Activated CD8-positive, alpha-beta memory T cell treated with anti-CD3 and anti-CD28 coated beads, Interleukin-2, amount 50 U/mL, for 24 hours (primary cell): Measurements from ENCODE around the gene FERD3L.

Experiments used
- DNase-seq: peaks from one replicate; pipeline ENCODE4 v3.0.0-alpha.2; 2020; ENCODE audit errors: extremely low read depth

Gene FERD3L

GRCh38 chr7:19117091-19117869 is 27.9 kb downstream of the FERD3L start, which contains the start of gene TWIST1:
Gene TWIST1 (minus strand): TSS chr7:19117636. CDS start chr7:19117321, 315 bp downstream.
- DNase-seq: no peak

GRCh38 chr7:19116121-19117090 is 28.8 kb downstream of the FERD3L start:
- no peak for DNase-seq

GRCh38 chr7:19114551-19114855 is 30.7 kb downstream of the FERD3L start:
- no peak for DNase-seq

GRCh38 chr7:19113855-19114550 is 31.2 kb downstream of the FERD3L start:
- no peak for DNase-seq

GRCh38 chr7:19113002-19113350 is 32.2 kb downstream of the FERD3L start:
- no peak for DNase-seq

- DNase-seq: no peak
Observed at GRCh38 chr7:19112274-19113001, 32.8 kb downstream of the FERD3L start.

GRCh38 chr7:19111474-19112273 is 33.5 kb downstream of the FERD3L start:
- DNase-seq: no peak

- DNase-seq: no peak
Observed at GRCh38 chr7:19110776-19111175, 34.4 kb downstream of the FERD3L start.

GRCh38 chr7:19110026-19110730 is 35.0 kb downstream of the FERD3L start:
- no peak for DNase-seq

GRCh38 chr7:19109000-19109946 is 35.9 kb downstream of the FERD3L start:
- DNase-seq: no peak

GRCh38 chr7:19107356-19108146 is 37.7 kb downstream of the FERD3L start:
- no peak for DNase-seq

GRCh38 chr7:19107081-19107355 is 38.2 kb downstream of the FERD3L start:
- no peak for DNase-seq

- DNase-seq: no peak
Observed at GRCh38 chr7:19106241-19107080, 38.8 kb downstream of the FERD3L start.

GRCh38 chr7:19105546-19105945 is 39.7 kb downstream of the FERD3L start:
- DNase-seq: no peak

GRCh38 chr7:19104811-19105210 is 40.4 kb downstream of the FERD3L start:
- no peak for DNase-seq

- no peak for DNase-seq
Observed at GRCh38 chr7:19102884-19103283, 42.3 kb downstream of the FERD3L start.

- DNase-seq: no peak
Observed at GRCh38 chr7:19101909-19102308, 43.3 kb downstream of the FERD3L start.

- no peak for DNase-seq
Observed at GRCh38 chr7:19101472-19101871, 43.7 kb downstream of the FERD3L start.
